SK-N-SH (cell line): ENCODE results near the gene DOK4. TPM values are rescaled to one million over a fixed set of nuclear protein-coding genes. Genes with fewer than 3 reads are reported as not detected.

ENCODE experiments used
- CTCF ChIA-PET: fragments of 300-600, 350-600 bp; formaldehyde crosslinking; extraction: SDS; loops from one replicate; lab custom pipeline; 2021; lab: Yijun Ruan, JAX
- POLR2A ChIA-PET: fragments of 350-600 bp; sonication (Branson Sonifier 250); formaldehyde crosslinking; extraction: SDS; loops from one replicate; lab custom pipeline; 2020; ENCODE audit warnings: antibody characterized with exemption, inconsistent platforms; lab: Yijun Ruan, JAX
- DNase-seq: peaks from one replicate; pipeline ENCODE4 v3.0.0; 2012
- H2AFZ ChIP-seq: fragments of 200-600 bp; sonication (generic); 2 replicates; pipeline ENCODE4 v1.8.1; 2016; ENCODE audit warnings: antibody characterized with exemption, mild to moderate bottlenecking, low read depth
- H3F3A ChIP-seq: fragments of 200-600 bp; sonication (generic); replicated peaks from 2 replicates; pipeline ENCODE3; 2016; ENCODE audit warnings: antibody characterized with exemption, mild to moderate bottlenecking; ENCODE audit not compliant: insufficient read depth
- H3K27ac ChIP-seq, 2 experiments: fragments of 200-500 bp in 1 of 2; fragments of 200-600 bp in 1 of 2; sonication (Bioruptor generic) in 1 of 2; sonication (generic), shearing (Covaris generic) in 1 of 2; 2 replicates each; pipeline versions ENCODE4 v1.5.1 to v1.6.1; 2014 to 2016; ENCODE audit warnings: low read depth in 2 of 2, inconsistent platforms in 1 of 2, low read length in 1 of 2, mild to moderate bottlenecking in 1 of 2, mixed read lengths in 1 of 2
- H3K27me3 ChIP-seq: fragments of 200-600 bp; sonication (generic), shearing (Covaris generic); 2 replicates; pipeline ENCODE4 v1.6.1; 2016; ENCODE audit warnings: mixed run types; ENCODE audit not compliant: insufficient read depth
- H3K36me3 ChIP-seq, 2 experiments: fragments of 200-500 bp in 1 of 2; fragments of 200-600 bp in 1 of 2; sonication (Bioruptor generic) in 1 of 2; sonication (generic) in 1 of 2; replicated peaks in 1 of 2; 2 replicates each; pipeline versions ENCODE3 to v1.5.1; 2014 to 2016; ENCODE audit warnings: low read length in 1 of 2, mild to moderate bottlenecking in 1 of 2; ENCODE audit not compliant: insufficient read depth in 2 of 2, control insufficient read depth in 1 of 2
- H3K4me1 ChIP-seq, 2 experiments: fragments of 200-500 bp in 1 of 2; fragments of 200-600 bp in 1 of 2; sonication (Bioruptor generic) in 1 of 2; sonication (generic), shearing (Covaris generic) in 1 of 2; 2 replicates each; pipeline versions ENCODE4 v1.5.1 to v1.6.1; 2014 to 2016; ENCODE audit warnings: low read depth in 1 of 2, low read length in 1 of 2, mixed run types in 1 of 2; ENCODE audit not compliant: insufficient read depth in 2 of 2, control insufficient read depth in 1 of 2
- H3K4me2 ChIP-seq: fragments of 200-600 bp; sonication (generic), shearing (Covaris generic); 2 replicates; pipeline ENCODE4 v1.6.1; 2017; ENCODE audit warnings: mixed run types
- H3K4me3 ChIP-seq, 2 experiments: fragments of 200-500 bp in 1 of 2; fragments of 200-600 bp in 1 of 2; sonication (Bioruptor generic) in 1 of 2; sonication (generic), shearing (Covaris generic) in 1 of 2; 2 replicates each; pipeline versions ENCODE4 v1.5.1 to v1.8.1; 2014 to 2016; ENCODE audit warnings: low read depth in 2 of 2, inconsistent platforms in 1 of 2, low read length in 1 of 2, mild to moderate bottlenecking in 1 of 2, mixed read lengths in 1 of 2, moderate library complexity in 1 of 2
- H3K79me2 ChIP-seq: fragments of 200-600 bp; sonication (generic); 2 replicates; pipeline ENCODE4 v1.8.1; 2017; ENCODE audit warnings: mild to moderate bottlenecking; ENCODE audit not compliant: insufficient read depth
- H3K9ac ChIP-seq: fragments of 200-600 bp; sonication (generic); 2 replicates; pipeline ENCODE4 v1.6.1; 2017; ENCODE audit warnings: mixed run types
- H3K9me2 ChIP-seq: fragments of 200-600 bp; sonication (generic); 2 replicates; pipeline ENCODE4 v1.6.1; 2017; ENCODE audit warnings: mixed run types
- H3K9me3 ChIP-seq: fragments of 200-600 bp; sonication (generic); 2 replicates; pipeline ENCODE4 v1.6.1; 2017; ENCODE audit warnings: mixed run types, mild to moderate bottlenecking, moderate library complexity
- H4K20me1 ChIP-seq: fragments of 200-600 bp; sonication (generic); 2 replicates; pipeline ENCODE4 v1.6.1; 2017; ENCODE audit warnings: mild to moderate bottlenecking, mixed run types; ENCODE audit not compliant: insufficient read depth
- GABPA ChIP-seq: IDR thresholded peaks from 2 replicates; pipeline ENCODE4 v1.4.0; 2012; ENCODE audit warnings: low read depth, mild to moderate bottlenecking
- GATA2 ChIP-seq: sonication (generic); formaldehyde crosslinking; IDR thresholded peaks from 2 replicates; pipeline ENCODE4 v1.5.0; 2020; ENCODE audit warnings: mild to moderate bottlenecking, missing genetic modification reagents
- MEF2A ChIP-seq: IDR thresholded peaks from 2 replicates; pipeline ENCODE4 v1.4.0; 2012; ENCODE audit warnings: low read depth, borderline replicate concordance
- MXI1 ChIP-seq: IDR thresholded peaks from 2 replicates; pipeline ENCODE4 v1.6.1; 2012; ENCODE audit warnings: mild to moderate bottlenecking, low read depth, low read length, improper control_type of control experiment
- NFIC ChIP-seq: IDR thresholded peaks from 2 replicates; pipeline ENCODE4 v1.4.0; 2012; ENCODE audit warnings: borderline replicate concordance
- POLR2AphosphoS5 ChIP-seq: IDR thresholded peaks from 2 replicates; pipeline ENCODE4 v1.6.1; 2012; ENCODE audit warnings: low read depth, low read length
- RCOR1 ChIP-seq: fragments of 150-350 bp; IDR thresholded peaks from 2 replicates; pipeline ENCODE4 v1.6.1; 2017; ENCODE audit warnings: antibody characterized with exemption, low read length
- RXRA ChIP-seq: IDR thresholded peaks from 2 replicates; pipeline ENCODE4 v1.4.0; 2012; ENCODE audit warnings: low read depth, mild to moderate bottlenecking, borderline replicate concordance
- SIN3A ChIP-seq: IDR thresholded peaks from 2 replicates; pipeline ENCODE4 v1.6.1; 2012; ENCODE audit warnings: low read depth, mild to moderate bottlenecking, low read length, moderate library complexity, borderline replicate concordance
- TCF12 ChIP-seq: IDR thresholded peaks from 2 replicates; pipeline ENCODE4 v1.4.0; 2012
- TEAD4 ChIP-seq: IDR thresholded peaks from 2 replicates; pipeline ENCODE4 v1.4.0; 2012; ENCODE audit warnings: mild to moderate bottlenecking, borderline replicate concordance; ENCODE audit not compliant: insufficient read depth
- WGBS: methylation state at CpG from one replicate; pipeline ENCODE4 v1.1.6; 2017; ENCODE audit warnings: low lambda C conversion rate; 5-methylcytosine and 5-hydroxymethylcytosine counted together
- polyA plus RNA-seq, 3 experiments: library from polyadenylated mRNA; depleted of rRNA; stranded (reverse); fragments of >200 nt; gene quantifications; 2 replicates each; pipeline ENCODE4 v1.2.3, GENCODE V29; 2012
- TF ChIP-seq, protein P1 (sequence below): fragments of 150-350 bp; IDR thresholded peaks from 2 replicates; pipeline ENCODE4 v1.6.1; 2017; ENCODE audit warnings: antibody characterized with exemption, low read length, low read depth, borderline replicate concordance
- TF ChIP-seq, protein P2 (sequence below): IDR thresholded peaks from 2 replicates; pipeline ENCODE4 v1.4.0; 2012; ENCODE audit warnings: low read depth
- TF ChIP-seq, protein P3 (sequence below): IDR thresholded peaks from 2 replicates; pipeline ENCODE4 v1.6.1; 2012; ENCODE audit warnings: mild to moderate bottlenecking, low read depth, low read length, moderate library complexity

The DOK4 gene
- polyA plus RNA-seq, 1 of the 3 experiments (the other 2 are of a cell fraction): 28.4 TPM

DNA sequence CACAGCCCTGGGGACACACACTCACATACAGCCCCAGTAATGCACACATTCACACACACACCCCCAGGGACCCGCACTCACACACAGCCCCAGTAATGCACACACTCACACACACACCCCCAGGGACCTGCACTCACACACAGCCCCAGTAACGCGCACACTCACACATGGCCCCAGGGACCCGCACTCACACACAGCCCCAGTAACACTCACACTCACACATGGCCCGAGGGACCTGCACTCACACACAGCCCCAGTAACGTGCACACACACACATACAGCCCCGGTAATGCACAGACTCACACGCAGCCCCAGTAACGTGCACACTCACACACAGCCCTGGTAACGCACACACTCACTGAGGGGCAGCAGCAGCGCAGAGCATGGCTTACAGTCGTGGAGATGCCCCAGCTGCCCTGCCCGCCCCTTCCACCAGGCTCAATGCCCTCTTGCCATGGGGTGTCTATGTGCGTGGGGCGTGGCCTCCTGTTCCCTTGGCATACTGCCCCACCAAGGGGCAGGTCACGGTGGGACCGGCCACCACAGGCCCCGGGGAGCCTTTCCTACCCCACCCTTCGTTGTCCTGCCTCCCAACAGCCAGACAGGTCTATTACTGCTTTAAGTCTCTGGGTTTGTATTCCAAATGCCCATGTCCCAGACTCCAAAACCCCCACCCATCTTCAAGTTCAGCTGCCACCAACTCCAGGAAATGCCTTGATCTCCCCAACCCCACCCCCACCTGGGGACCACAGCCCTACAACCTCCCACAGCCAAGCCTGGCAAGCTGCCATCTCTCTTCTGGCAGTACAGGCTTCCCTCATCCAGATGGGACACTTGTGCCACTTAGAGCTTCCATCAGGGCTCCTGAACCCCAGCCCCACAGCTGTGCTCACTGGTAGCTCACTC is 47.4 kb upstream of the DOK4 start:
- peak; percentile 66 for DNase-seq
- ChIA-PET CTCF (interaction anchor here (0.8 to 3.9 kb wide), 5 partner anchors 11 to 233 kb away, joined by 3 to 21 read pairs (median 3); no protein-coding TSS in a partner anchor), POLR2A (interaction anchor here (0.6 kb wide), 1 partner anchor 107 kb away, joined by 3 read pairs; no protein-coding TSS in a partner anchor)
- peak overlapping the region in 1 of 2 experiments; percentile 5; a peak in 1 of 4 replicates for H3K27ac ChIP-seq
- H3K27me3 ChIP-seq: no peaks in the 10 kb centered on the region
- H3K4me3 ChIP-seq: no peak overlapping the region
- H3K36me3 ChIP-seq: peaks cover 0 to 4% of the 10 kb centered on the region in 2 experiments
- TF ChIP-seq MEF2A (no peak), NFIC (0 out of 2 replicates have a peak, but pooled peaks have one; percentile 19)
- peaks cover 9% of the 10 kb centered on the region; the same call in 1 of the 2 replicates for H3K79me2 ChIP-seq
- no peaks in the 10 kb centered on the region for H4K20me1 ChIP-seq
- H3K4me1 ChIP-seq: peaks cover 30 to 43% of the 10 kb centered on the region in 2 experiments; a peak in 3 of 4 replicates
- H3K9me2 ChIP-seq: no peaks in the 10 kb centered on the region
- H3K9ac ChIP-seq: no peak overlapping the region
- H3F3A ChIP-seq: peaks cover 1% of the 10 kb centered on the region
- no peaks in the 10 kb centered on the region for H3K9me3 ChIP-seq
- H3K4me2 ChIP-seq: peak overlapping the region; percentile 62; the same call in 1 of the 2 replicates
- 91% methylated on average over 19 of the region's 19 CpGs for WGBS
- H2AFZ ChIP-seq: no peak overlapping the region

DNA sequence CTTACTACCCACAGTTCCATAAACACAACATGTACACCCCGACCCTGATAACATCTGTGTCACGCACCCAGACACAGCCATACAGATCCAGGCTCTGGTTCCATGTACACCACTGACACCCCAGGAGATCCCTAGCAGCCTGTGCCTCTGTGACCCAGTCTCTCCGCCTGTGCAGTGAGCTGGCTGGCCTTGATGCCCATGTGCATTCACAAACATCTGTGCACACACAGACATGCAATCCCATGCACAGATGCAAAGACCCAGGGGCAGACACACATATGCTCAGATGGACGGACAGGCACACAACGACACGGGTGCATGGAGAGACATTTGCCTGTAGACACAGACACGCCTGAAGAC is 46.0 kb upstream of the DOK4 start:
- TF ChIP-seq, protein P1, sequence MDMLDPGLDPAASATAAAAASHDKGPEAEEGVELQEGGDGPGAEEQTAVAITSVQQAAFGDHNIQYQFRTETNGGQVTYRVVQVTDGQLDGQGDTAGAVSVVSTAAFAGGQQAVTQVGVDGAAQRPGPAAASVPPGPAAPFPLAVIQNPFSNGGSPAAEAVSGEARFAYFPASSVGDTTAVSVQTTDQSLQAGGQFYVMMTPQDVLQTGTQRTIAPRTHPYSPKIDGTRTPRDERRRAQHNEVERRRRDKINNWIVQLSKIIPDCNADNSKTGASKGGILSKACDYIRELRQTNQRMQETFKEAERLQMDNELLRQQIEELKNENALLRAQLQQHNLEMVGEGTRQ: no peak
- TF ChIP-seq GABPA (no peak), TEAD4 (no peak), GATA2 (no peak), MEF2A (no peak), RCOR1 (no peak), MXI1 (no peak), TCF12 (no peak), POLR2AphosphoS5 (no peak), RXRA (no peak), SIN3A (no peak)
- TF ChIP-seq, protein P2, sequence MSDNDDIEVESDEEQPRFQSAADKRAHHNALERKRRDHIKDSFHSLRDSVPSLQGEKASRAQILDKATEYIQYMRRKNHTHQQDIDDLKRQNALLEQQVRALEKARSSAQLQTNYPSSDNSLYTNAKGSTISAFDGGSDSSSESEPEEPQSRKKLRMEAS: no peak
- TF ChIP-seq, protein P3, sequence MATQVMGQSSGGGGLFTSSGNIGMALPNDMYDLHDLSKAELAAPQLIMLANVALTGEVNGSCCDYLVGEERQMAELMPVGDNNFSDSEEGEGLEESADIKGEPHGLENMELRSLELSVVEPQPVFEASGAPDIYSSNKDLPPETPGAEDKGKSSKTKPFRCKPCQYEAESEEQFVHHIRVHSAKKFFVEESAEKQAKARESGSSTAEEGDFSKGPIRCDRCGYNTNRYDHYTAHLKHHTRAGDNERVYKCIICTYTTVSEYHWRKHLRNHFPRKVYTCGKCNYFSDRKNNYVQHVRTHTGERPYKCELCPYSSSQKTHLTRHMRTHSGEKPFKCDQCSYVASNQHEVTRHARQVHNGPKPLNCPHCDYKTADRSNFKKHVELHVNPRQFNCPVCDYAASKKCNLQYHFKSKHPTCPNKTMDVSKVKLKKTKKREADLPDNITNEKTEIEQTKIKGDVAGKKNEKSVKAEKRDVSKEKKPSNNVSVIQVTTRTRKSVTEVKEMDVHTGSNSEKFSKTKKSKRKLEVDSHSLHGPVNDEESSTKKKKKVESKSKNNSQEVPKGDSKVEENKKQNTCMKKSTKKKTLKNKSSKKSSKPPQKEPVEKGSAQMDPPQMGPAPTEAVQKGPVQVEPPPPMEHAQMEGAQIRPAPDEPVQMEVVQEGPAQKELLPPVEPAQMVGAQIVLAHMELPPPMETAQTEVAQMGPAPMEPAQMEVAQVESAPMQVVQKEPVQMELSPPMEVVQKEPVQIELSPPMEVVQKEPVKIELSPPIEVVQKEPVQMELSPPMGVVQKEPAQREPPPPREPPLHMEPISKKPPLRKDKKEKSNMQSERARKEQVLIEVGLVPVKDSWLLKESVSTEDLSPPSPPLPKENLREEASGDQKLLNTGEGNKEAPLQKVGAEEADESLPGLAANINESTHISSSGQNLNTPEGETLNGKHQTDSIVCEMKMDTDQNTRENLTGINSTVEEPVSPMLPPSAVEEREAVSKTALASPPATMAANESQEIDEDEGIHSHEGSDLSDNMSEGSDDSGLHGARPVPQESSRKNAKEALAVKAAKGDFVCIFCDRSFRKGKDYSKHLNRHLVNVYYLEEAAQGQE: no peak
- TF ChIP-seq, all 33 proteins: peak for 0
- Histone ChIP-seq H3K4me3 (no peak overlapping the region), H3K27ac (no peak overlapping the region), H2AFZ (no peak overlapping the region), H3K79me2 (peaks cover 9% of the 10 kb centered on the region; the same call in 1 of the 2 replicates), H3K4me2 (no peak overlapping the region), H3K9me3 (no peaks in the 10 kb centered on the region), H3K4me1 (peaks cover 30 to 43% of the 10 kb centered on the region in 2 experiments; a peak in 3 of 4 replicates), H3K9me2 (no peaks in the 10 kb centered on the region), H3F3A (no peaks in the 10 kb centered on the region), H3K27me3 (no peaks in the 10 kb centered on the region), H4K20me1 (no peaks in the 10 kb centered on the region), H3K36me3 (peaks cover 5 to 10% of the 10 kb centered on the region in 2 experiments), H3K9ac (no peak overlapping the region)
- CTCF ChIA-PET: interaction anchor here (1.0 to 3.9 kb wide), 4 partner anchors 10 to 114 kb away, joined by 3 to 21 read pairs (median 10); no protein-coding TSS in a partner anchor
- 89% methylated on average over 4 of the region's 7 CpGs for WGBS
- POLR2A ChIA-PET: interaction anchor here (0.8 to 1.1 kb wide), 2 partner anchors 45 to 85 kb away, joined by 3 read pairs; partner anchors contain the start of genes CIAPIN1 and COQ9
- DNase-seq: peak; percentile 45
